Right lobe of liver (tissue), 4 donors: ENCODE results near the gene PCBD2.

ENCODE experiments used
- POLR2A ChIP-seq: fragments of 450-650 bp; IDR thresholded peaks from one replicate; pipeline ENCODE4 v1.6.1; 2017; ENCODE audit warnings: antibody characterized with exemption, mild to moderate bottlenecking
- TF ChIP-seq, protein P1 (sequence below), 4 donors: fragments of 200-600 bp in 3 of 4; fragments of 450-650 bp in 1 of 4; IDR thresholded peaks; one replicate each; pipeline versions ENCODE4 v1.5.1 to v1.8.0; 2016 to 2022; ENCODE audit warnings: antibody characterized with exemption in 4 of 4, mild to moderate bottlenecking in 2 of 4
- donor health status: DM: no; HTN: no; CAD: no.
- donor health status: DM: no; HTN: no; CAD: no.
- donor health status: DM: no; HTN: yes; CAD: no.

DNA sequence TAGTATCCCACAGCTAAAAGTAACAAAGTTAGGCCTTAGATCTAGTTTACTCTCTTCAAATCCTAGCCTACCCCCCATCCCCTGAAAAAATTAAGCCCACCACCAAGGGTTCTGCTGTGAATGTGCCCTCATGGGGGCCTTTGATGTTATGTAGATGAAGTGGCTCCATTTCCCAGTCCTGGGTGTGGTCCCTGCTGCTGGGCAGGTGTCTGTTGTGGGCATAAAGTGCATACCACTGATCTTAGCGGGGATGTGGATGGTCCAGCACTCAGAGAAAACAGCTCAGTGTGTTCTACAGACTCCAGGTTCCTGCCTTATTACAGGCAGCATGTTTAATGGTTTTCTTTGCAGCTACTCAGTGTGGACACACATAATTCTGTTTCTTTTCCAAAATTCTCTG, 1.9 kb downstream of the PCBD2 start:
- TF ChIP-seq, protein P1, sequence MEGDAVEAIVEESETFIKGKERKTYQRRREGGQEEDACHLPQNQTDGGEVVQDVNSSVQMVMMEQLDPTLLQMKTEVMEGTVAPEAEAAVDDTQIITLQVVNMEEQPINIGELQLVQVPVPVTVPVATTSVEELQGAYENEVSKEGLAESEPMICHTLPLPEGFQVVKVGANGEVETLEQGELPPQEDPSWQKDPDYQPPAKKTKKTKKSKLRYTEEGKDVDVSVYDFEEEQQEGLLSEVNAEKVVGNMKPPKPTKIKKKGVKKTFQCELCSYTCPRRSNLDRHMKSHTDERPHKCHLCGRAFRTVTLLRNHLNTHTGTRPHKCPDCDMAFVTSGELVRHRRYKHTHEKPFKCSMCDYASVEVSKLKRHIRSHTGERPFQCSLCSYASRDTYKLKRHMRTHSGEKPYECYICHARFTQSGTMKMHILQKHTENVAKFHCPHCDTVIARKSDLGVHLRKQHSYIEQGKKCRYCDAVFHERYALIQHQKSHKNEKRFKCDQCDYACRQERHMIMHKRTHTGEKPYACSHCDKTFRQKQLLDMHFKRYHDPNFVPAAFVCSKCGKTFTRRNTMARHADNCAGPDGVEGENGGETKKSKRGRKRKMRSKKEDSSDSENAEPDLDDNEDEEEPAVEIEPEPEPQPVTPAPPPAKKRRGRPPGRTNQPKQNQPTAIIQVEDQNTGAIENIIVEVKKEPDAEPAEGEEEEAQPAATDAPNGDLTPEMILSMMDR (IDR thresholded peaks at IDR 0.05): no peak
- TF ChIP-seq POLR2A: no peak
